ENCODE results near the gene CFAP251.
"Not testable (repeated sequence)": the region's sequence is repeated elsewhere in the genome, so short reads cannot be mapped to it uniquely, and the experiment has no call there.

The CFAP251 gene

GRCh38 chr12:121917950-121918678, at the start of gene CFAP251:
Gene CFAP251 (plus strand): TSS chr12:121918592. CDS start chr12:121921306, 2,714 bp downstream.
- CTCF ChIA-PET, result interaction anchor here (0.7 to 4.8 kb wide), 25 partner anchors 8 to 296 kb away, joined by 3 to 43 read pairs (median 4); partner anchors contain the start of genes BCL7A and PSMD9
- POLR2A ChIA-PET, result no interaction called here
- DNase-seq (ENCODE audit: low read depth, low spot score), result peak; percentile 21
- TF ChIP-seq CTCF (IDR thresholded peaks at IDR 0.05; ENCODE audit: insufficient read depth, low read length, missing control alignments), result peak; percentile 86
- H3K4me3 ChIP-seq (ENCODE audit: low read depth, low read length), result peak within 1 kb of the TSS; percentile 48

- CTCF ChIA-PET, result interaction anchor here (1.2 to 1.8 kb wide), 3 partner anchors 19 to 75 kb away, joined by 3 to 7 read pairs (median 6); partner anchors contain the start of gene RHOF
- H3K4me3 ChIP-seq (ENCODE audit: low read depth, low read length); POLR2A ChIA-PET; DNase-seq (ENCODE audit: low read depth, low spot score): not testable (repeated sequence)
Measured at GRCh38 chr12:121869229-121869628, 49.2 kb upstream of the CFAP251 start.

GRCh38 chr12:121871467-121871866, 46.9 kb upstream of the CFAP251 start:
- POLR2A ChIA-PET, result no interaction called here
- H3K4me3 ChIP-seq (ENCODE audit: low read depth, low read length), result no peak overlapping the region
- CTCF ChIA-PET, result interaction anchor here (0.9 to 3.0 kb wide), 2 partner anchors 18 to 77 kb away, joined by 4 to 16 read pairs; partner anchors contain the start of genes PSMD9 and RHOF
- DNase-seq (ENCODE audit: low read depth, low spot score), result no peak
- TF ChIP-seq CTCF (IDR thresholded peaks at IDR 0.05; ENCODE audit: insufficient read depth, low read length, missing control alignments), result no peak

GRCh38 chr12:121872546-121873215, 45.7 kb upstream of the CFAP251 start:
- DNase-seq (ENCODE audit: low read depth, low spot score), result peak; percentile 87

GRCh38 chr12:121873216-121873569, 45.2 kb upstream of the CFAP251 start:
- H3K4me3 ChIP-seq (ENCODE audit: low read depth, low read length), result no peak overlapping the region
- no peak for TF ChIP-seq CTCF (IDR thresholded peaks at IDR 0.05; ENCODE audit: insufficient read depth, low read length, missing control alignments)
- DNase-seq (ENCODE audit: low read depth, low spot score), result no peak
- ChIA-PET POLR2A (interaction anchor here (1.0 kb wide), 1 partner anchor 15 kb away, joined by 10 read pairs; the partner anchor contains the start of gene PSMD9), CTCF (interaction anchor here (0.9 to 3.0 kb wide), 7 partner anchors 11 to 79 kb away, joined by 3 to 16 read pairs (median 5); partner anchors contain the start of genes PSMD9 and RHOF)

More at GRCh38 chr12:121872546-121873215, 45.7 kb upstream of the CFAP251 start:
- H3K4me3 ChIP-seq (ENCODE audit: low read depth, low read length), result peak overlapping the region; percentile 23; the same call in 1 of the 2 replicates
- TF ChIP-seq CTCF (IDR thresholded peaks at IDR 0.05; ENCODE audit: insufficient read depth, low read length, missing control alignments), result no peak
- CTCF ChIA-PET, result interaction anchor here (0.9 to 3.0 kb wide), 7 partner anchors 11 to 79 kb away, joined by 3 to 16 read pairs (median 5); partner anchors contain the start of genes PSMD9 and RHOF
- POLR2A ChIA-PET, result interaction anchor here (1.0 kb wide), 1 partner anchor 16 kb away, joined by 10 read pairs; the partner anchor contains the start of gene PSMD9

GRCh38 chr12:121874071-121874470, 44.3 kb upstream of the CFAP251 start:
- no peak for TF ChIP-seq CTCF (IDR thresholded peaks at IDR 0.05; ENCODE audit: insufficient read depth, low read length, missing control alignments)
- CTCF ChIA-PET, result interaction anchor here (1.5 to 3.0 kb wide), 4 partner anchors 11 to 80 kb away, joined by 5 to 16 read pairs (median 10); partner anchors contain the start of genes PSMD9 and RHOF
- H3K4me3 ChIP-seq (ENCODE audit: low read depth, low read length), result no peak overlapping the region
- no peak for DNase-seq (ENCODE audit: low read depth, low spot score)
- POLR2A ChIA-PET, result no interaction called here
